Fibroblast of mammary gland (primary cell): ENCODE measurements around the gene NDUFS7.
A peak's percentile ranks its signal among the peaks of the same experiment; 100 is the strongest.

Experiments used
- DNase-seq: peaks from one replicate; pipeline ENCODE4 v3.0.0-alpha.2; 2010; ENCODE audit warnings: low read depth
- H3K4me3 ChIP-seq: 2 replicates; pipeline ENCODE4 v1.5.1; 2011; ENCODE audit warnings: low read depth, mild to moderate bottlenecking, low read length, moderate library complexity; ENCODE audit not compliant: control insufficient read depth
- CTCF ChIP-seq: conservative IDR thresholded peaks from 2 replicates; pipeline ENCODE4 v1.5.1; 2011; ENCODE audit warnings: low read depth, low read length, inconsistent platforms; ENCODE audit not compliant: control insufficient read depth, insufficient read depth

NDUFS7 gene

GRCh38 chr19:1401889-1402217 is 18.1 kb downstream of the NDUFS7 start:
- TF ChIP-seq CTCF, result no peak
- no peak for DNase-seq
- H3K4me3 ChIP-seq, result peak overlapping the region; percentile 19

GRCh38 chr19:1402411-1403070 is 18.8 kb downstream of the NDUFS7 start:
- DNase-seq, result no peak
- TF ChIP-seq CTCF, result no peak
- no peak overlapping the region for H3K4me3 ChIP-seq

- DNase-seq, result peak; percentile 96
- H3K4me3 ChIP-seq, result peak overlapping the region; percentile 52
- peak; percentile 40 for TF ChIP-seq CTCF
These were observed 23.2 kb downstream of the NDUFS7 start for GRCh38 chr19:1406774-1407527.

- no peak for DNase-seq
- peak within 1 kb of the TSS; percentile 76 for H3K4me3 ChIP-seq
- TF ChIP-seq CTCF, result no peak
These were observed 24.0 kb downstream of the NDUFS7 start, which contains the start of gene DAZAP1 for GRCh38 chr19:1407528-1408299. DAZAP1 (plus strand) TSS chr19:1407586; CDS start chr19:1407774, 188 bp downstream.

- DNase-seq, result peak; percentile 47
- TF ChIP-seq CTCF, result no peak
- H3K4me3 ChIP-seq, result peak overlapping the region; percentile 76
These were observed 24.8 kb downstream of the NDUFS7 start for GRCh38 chr19:1408300-1409203.
